Measurements from ENCODE around the gene IL1R2.

Gene IL1R2

GRCh38 chr2:102022884-102023539 is 31.3 kb downstream of the IL1R2 start:
- no peak for DNase-seq (ENCODE audit: low read depth)

DNA sequence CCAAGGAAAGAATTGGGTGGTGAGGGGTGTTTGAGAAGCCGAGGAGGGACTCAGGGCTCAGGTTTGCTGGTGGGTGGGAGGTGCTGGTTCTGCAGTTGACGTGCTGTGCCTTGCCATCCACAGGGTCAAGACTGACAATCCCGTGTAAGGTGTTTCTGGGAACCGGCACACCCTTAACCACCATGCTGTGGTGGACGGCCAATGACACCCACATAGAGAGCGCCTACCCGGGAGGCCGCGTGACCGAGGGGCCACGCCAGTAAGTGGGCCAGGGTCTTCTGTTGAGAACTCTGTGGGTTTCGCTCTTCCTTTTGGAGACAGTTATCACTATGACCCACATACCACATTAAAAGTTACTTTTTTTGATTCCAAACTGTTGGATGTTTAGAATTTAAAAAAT is 32.6 kb downstream of the IL1R2 start:
- DNase-seq (ENCODE audit: low read depth) = no peak

GRCh38 chr2:102025016-102025501 is 33.3 kb downstream of the IL1R2 start:
- DNase-seq (ENCODE audit: low read depth) = no peak

DNA sequence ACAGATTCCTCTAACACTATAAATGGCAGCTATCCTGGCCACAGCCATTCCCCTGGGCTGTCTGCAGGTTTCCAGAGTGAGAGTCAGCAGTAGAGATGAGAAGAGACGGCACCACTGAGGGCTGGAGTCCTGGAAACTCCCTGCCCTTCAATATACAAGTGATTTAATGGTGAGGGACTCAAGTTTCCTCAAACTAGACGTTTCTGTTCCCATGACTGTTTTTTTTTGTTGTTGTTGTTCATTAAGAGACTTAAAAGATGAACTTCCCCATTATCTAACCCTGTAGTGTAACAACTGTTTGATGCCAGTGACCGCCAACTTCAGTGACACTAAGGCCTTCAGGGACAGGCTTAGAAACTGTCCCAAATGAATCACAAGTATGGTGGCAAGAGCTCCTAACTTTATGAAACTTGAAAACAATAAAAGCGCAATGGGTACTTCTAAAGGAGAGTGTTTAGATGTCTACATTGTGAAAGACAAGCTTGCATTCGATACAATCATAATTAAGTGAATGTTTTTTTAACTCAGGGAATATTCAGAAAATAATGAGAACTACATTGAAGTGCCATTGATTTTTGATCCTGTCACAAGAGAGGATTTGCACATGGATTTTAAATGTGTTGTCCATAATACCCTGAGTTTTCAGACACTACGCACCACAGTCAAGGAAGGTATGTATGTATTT is 34.0 kb downstream of the IL1R2 start:
- DNase-seq (ENCODE audit: low read depth) = no peak

DNA sequence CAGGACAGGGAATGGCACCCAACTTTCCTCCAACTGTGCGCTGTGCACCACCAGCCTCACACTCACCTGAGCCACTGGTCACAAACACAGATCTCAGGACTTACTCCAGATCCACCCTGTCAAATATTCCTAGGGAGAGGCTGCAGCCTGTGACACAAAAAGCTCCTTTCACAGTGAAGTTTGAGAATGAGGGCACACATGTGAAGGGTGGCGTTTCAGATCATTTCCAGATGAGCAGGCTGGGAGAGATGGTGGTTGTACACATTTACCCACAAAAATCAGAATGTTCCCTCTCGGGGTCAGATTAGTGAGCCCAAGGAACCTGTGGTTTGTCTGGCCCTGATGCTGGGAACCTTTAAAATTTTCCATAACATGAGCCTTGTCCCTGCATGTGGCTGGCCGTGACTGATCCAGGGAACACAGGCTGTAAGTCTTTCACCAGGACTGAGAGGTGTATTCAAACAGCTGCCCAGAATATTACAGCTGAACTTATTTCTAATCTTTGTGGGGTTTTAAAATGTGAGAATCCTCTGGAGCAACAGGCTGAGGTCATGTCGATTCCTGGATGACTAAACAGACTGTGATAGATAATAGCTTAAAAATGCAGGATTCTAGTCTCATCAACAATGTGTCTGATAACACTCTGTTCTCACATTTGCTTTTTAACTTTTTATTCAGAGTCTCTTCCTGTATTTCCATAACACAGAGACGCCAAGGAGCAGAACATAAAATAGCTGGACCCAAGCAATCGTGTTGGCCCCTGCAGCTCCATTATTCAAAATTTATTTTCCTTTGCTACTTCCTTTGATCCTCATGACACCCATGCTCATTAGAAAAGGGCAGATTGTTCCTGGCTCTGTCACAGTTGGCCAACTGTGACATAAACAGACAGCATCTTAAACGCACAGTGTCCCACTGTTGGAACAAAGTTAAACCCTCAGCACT is 35.5 kb downstream of the IL1R2 start:
- DNase-seq (ENCODE audit: low read depth) = peak; percentile 63

DNA sequence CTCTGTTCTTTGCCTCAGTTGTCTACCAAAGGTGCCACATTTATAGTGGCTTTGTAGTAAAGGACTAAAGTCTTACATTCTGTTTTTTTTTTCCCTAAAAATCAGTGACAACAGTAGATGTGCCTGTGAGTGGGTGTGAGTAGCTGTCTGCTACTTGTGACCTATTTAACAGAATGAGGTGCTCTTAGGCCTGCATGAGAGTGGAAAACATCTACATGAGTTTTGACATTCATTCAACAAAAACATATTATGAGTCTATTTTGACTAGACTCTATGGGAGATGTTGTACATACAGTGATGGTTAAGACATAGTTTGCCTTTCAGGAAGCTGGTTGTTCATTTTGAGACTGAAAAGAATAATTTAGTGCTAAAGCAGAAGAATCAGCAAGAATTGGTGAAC is 36.7 kb downstream of the IL1R2 start:
- no peak for DNase-seq (ENCODE audit: low read depth)

- no peak for DNase-seq (ENCODE audit: low read depth)
Observed at GRCh38 chr2:102029405-102029804, 37.6 kb downstream of the IL1R2 start.

- no peak for DNase-seq (ENCODE audit: low read depth)
Observed at GRCh38 chr2:102029952-102030351, 38.2 kb downstream of the IL1R2 start.

DNA sequence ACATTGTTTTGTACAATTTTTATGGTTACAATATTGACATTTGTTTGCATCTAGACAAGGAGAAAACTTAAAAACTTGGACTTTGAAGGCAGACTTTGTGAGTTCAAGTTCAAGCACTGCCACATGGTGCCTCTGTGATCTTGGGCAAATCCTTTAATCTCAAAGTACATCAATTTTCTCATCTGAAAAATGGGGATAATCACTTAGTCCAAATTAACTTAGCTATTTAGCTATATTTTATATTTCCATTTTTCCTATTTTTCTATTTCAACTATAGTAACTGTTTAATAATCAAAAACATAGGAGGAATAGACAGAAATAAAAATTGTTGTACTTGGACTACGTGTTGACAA is 38.7 kb downstream of the IL1R2 start:
- DNase-seq (ENCODE audit: low read depth) = no peak

- DNase-seq (ENCODE audit: low read depth) = no peak
Observed at GRCh38 chr2:102030855-102031527, 39.2 kb downstream of the IL1R2 start.

DNA sequence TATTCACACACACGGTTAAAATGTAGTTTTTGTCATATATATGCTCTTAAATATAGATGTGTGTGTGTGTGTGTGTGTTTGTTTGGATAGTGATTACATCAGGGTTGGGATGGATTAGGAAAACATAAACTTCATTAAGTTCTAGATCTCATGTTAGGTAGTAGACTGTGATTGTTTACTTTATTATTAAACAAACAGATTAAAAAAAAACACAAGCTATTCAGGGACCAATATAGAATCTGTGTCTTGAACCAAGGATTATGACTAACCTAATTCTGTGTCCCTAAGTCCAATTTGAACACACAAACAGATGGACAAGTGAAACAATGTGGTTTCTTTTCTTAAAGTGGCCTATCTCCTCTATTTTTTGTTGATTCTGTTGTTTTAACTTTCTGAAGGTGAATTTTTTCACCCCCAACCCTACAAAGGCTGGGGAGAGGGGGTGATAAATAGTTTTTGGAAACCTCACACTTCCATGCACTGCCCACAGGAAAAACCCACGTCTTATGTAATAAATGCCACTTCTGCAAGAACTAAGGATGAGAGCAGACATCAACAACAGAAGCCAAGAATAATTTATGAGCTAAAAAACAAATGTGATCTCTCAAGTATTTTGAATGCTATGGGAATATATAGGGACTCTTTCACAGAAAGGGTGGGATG is 40.7 kb downstream of the IL1R2 start:
- no peak for DNase-seq (ENCODE audit: low read depth)

DNA sequence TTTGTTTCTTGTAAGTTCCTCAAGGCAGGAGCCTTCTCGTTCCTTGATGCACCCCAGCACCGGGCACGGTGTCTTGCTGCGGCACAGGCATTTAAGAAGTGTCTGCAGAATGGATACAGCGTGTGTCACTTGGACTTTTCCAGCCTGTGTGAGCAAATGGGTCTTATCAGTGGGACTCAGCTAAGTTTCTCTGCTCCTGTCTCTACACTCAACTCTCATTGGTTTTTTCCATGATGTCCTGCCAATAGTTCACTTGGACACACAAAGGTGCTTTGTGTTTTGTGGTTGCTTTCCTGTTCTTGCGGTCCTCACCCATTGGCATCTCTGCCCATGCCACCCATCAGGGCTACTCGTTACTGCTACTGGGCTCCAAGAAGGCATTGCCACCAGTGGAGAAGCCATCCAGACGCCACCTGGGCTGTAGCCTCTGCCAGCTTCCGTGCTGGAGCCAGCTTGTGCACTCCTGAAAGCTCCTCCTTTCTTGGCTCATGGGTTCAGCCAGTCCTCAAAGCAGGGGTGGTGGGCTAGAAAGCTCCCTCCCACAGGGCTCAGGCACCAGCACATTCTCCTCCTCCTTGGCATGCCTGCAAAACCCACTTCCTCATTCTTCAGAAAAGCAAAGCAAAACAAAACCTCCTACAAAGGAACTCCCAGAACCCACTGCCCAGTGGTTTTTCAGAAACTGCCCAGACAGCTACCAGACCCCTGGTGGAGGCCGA is 41.4 kb downstream of the IL1R2 start:
- peak; percentile 73 for DNase-seq (ENCODE audit: low read depth)

- DNase-seq (ENCODE audit: low read depth) = no peak
Observed at GRCh38 chr2:102033750-102034682, 42.3 kb downstream of the IL1R2 start.

DNA sequence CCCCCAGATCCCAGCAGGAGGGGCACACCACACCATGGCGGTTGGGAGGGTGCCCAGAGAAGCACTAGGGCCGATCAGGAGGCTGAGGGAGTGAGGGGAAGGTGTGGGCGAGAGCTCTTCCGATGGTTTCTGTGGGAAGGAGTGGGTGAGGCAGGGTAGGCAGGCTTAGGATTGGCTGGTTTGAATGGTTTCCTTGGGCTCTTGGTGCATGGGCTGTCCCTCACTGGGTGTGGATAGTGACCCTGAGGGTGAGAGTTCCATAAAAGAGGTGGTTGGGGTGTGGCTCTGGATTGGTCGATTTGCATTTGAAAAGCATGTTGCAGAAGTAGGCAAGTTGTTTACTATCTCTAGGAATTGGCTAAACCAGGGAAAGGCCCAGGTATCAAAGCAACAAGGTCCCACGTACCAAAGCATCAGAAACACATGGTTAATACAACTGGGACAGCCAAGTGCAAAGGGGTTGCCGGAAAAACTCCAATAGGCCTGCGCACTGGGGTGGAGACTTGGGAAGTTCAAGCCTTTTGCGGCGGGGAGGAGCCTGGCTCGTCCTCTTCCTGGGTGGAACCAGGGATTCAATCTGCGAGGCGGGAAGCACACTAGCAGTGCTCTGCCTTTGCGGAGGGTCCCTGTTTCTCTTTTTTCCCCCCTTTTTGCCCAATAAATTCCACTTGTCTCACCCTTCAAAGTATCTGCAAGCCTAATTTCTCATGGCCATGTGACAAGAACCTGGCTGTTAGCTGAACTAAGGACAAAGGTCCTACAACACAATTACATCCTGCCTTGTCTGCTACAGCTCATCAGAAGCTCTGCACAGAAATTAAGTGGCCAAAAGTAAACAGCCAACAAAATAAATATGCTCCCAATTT is 43.2 kb downstream of the IL1R2 start:
- no peak for DNase-seq (ENCODE audit: low read depth)

DNA sequence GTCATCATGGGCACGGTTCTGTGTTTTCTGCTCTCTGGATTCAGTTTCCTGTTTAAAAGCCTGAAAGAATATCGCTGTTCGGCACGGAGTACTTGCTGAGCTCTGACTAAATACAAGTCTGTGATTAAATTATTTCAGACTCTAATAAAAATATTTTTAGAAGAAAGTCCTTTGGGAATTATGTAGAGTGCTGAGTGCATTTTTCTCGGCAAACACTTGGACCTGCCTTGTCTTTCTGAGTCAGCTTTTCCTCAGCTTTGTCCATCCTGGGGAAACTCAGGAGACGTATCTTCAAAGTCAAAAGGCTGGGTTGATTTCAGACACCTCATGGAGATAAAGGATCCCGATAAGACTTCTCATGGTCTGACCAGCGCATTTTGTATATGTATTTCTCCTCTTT is 45.9 kb downstream of the IL1R2 start:
- no peak for DNase-seq (ENCODE audit: low read depth)

DNA sequence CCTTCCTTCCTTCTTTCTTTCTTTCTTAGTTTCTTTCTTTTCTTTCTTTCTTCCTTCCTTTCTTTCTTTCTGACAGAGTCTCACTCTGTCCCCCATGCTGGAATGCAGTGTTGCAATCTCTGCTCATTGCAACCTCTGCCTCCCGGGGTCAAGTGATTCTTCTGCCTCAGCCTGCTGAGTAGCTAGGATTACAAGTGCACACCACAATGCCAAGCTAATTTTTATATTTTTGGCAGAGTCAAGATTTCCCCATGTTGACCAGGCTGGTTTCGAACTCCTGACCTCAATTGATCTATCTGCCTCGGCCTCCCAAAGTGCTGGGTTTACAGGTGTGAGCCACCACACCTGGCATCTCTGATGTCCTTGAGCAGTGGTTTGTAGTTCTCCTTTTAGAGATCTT is 48.5 kb downstream of the IL1R2 start:
- DNase-seq (ENCODE audit: low read depth) = no peak

- no peak for DNase-seq (ENCODE audit: low read depth)
Observed at GRCh38 chr2:102041351-102041750, 49.6 kb downstream of the IL1R2 start.

DNA sequence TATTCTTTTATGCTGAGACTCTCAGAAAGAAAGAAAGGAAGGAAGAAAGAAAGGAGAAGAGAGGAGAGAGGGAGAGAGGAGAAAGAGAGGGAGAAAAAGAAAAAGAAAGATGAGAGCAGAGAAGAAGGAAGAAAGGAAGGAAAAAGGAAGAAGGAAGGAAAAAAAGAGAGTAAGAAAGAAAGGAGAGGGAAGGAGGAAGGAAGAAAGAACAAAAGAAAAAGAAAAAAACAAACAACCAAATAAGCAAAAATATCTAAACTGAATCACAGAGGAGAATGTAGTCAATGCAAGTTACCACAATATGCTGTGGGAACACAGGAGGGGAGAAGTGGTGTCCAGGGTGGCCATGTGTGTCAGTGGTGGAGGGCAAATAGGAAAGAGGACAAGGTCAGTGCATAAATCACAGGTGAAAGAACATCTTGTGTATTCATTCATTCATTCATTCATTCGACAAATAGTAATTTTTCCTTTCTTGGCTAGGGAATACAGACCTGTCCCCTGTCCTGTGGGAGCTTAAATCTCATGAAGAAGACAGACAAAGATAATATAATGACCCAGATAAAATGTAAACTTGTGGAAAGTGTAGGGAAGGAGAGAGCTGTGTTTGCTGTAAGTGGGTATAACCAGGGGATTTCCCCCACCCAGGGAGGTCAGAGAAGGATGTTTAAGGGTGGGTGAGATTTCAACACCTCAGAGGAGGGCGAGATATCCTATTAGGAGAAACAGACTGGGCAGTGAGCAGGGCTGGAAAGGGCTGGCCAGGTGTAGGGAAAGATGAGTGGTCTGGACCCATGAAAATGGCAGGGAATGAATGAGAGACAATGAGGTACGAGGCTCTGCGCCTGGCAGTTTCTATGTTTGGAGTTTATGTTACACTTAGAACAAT is 50.7 kb downstream of the IL1R2 start:
- no peak for DNase-seq (ENCODE audit: low read depth)

All from non-pigmented ciliary epithelial cell (primary cell).